ENCODE results near the gene ABLIM2.
"Not testable (repeated sequence)": the region's sequence is repeated elsewhere in the genome, so short reads cannot be mapped to it uniquely, and the experiment has no call there.

The ABLIM2 gene

GRCh38 chr4:7950301-7951092, 208.1 kb downstream of the ABLIM2 start:
- FAIRE-seq = no peak

DNA sequence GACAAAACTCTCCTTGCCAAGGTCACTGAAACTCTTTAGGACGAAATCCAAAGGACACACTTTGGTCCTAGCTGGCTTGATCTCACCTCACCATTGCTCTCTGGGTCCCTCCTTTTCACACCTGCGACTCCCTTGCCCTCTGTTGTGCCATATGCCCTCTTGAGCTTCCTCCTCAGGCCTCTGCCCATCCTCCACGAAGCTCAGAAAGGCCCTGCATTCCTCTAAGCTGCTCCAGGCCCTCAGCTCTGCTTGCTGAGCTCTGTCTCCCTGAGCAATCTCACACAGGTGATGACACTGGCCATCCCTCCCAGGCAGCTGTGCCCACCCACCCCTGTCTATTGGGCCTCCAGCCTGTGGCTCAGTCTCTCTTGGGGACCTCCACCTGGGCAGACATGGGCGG, 208.9 kb downstream of the ABLIM2 start:
- no peak for FAIRE-seq

DNA sequence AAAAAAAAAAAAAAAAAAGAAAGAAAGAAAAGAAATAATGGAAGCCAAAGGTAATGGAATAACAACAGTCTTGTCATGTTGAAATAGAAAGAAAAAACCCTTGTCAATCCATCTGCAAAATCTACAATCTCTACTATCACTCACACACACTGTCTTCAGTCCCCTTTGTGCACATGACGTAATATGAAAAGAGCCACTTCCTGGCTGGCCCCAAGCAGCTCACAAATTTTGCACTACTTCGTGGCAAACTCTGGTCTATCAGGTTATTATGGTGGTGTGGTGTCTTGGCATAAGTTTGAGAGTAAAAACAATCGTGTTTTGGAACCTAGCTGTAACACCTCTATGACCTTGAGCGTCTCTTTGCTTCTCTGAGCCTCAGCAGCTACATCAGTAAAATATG, 210.7 kb downstream of the ABLIM2 start:
- no peak for FAIRE-seq

GRCh38 chr4:7945709-7946380, 212.8 kb downstream of the ABLIM2 start:
- no peak for FAIRE-seq

DNA sequence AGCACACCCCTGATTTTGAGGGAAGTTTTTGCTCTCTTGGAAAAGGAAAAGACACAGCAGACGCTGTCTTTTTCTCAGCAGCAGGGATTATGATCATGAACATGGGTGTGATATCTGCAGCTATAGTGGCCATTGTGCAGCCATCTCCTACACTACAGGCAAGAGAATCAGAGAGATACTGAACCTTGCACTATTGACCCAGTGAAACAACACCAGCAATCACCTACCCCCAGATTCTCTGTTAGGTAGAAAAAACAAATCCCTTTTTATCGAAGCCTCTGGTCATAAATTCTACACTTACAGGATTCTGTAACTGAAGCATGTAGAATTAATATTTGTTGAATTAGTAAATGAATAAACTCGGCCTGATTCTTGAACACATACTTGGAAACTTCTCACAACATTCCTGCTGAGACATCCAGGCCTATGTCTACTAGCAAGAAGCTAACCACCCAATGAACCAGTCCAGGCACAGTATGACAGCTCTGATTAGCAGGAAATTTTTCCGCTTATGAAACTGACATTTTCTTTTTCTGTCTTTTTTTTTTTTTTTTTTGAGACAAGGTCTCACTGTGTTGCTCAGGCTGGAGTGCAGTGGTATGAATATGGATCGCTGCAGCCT, 213.9 kb downstream of the ABLIM2 start:
- FAIRE-seq = no peak

- not testable (repeated sequence) for FAIRE-seq
These were observed 214.9 kb downstream of the ABLIM2 start for GRCh38 chr4:7943688-7944087.

- FAIRE-seq = no peak
These were observed 215.4 kb downstream of the ABLIM2 start for GRCh38 chr4:7943211-7943610.

- FAIRE-seq = no peak
These were observed 216.6 kb downstream of the ABLIM2 start for GRCh38 chr4:7941965-7942496.

GRCh38 chr4:7941111-7941964, 217.3 kb downstream of the ABLIM2 start:
- FAIRE-seq = no peak

GRCh38 chr4:7939377-7940108, 219.1 kb downstream of the ABLIM2 start, which contains the start of gene AFAP1:
TSS of gene AFAP1 (minus strand) at chr4:7939861. CDS start at chr4:7872078, 67,783 bp downstream.
- FAIRE-seq = no peak

DNA sequence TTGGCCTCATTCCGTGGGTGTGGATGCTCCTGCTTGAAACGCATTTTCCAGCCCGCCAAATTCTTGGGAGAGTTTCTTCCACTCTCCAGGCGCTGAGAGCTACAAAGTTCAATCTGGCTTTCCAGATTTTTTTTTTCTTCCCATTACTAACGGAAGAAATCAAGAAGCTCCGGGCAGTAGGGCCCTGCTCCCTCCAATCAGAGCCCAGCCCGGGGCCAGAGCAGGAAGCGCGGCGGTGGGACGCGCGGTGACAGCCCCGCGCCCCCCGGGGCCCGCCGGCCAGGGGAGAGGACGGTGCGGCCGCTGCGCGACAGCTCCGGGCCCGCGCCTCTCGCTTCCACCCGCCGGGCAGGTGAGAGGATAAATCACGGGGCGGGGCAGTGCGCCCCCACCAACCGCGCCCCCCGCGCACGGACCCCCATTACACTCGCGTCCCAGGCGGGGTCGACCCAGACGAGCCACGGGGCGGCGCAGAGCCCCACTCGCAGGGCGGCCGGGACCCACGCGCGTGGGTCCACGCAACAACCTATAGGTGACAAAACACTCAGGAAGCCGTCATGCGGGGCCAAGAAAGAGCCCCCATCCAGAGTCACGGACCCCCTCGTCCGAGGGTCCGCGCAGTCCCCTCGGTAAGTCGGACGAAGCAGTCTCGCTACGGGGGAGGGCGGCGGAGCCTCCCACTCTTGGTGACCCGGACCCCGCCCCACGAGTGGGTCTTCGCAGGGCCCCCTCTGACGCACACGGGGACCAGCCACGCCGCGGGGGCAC, 219.8 kb downstream of the ABLIM2 start:
- no peak for FAIRE-seq

DNA sequence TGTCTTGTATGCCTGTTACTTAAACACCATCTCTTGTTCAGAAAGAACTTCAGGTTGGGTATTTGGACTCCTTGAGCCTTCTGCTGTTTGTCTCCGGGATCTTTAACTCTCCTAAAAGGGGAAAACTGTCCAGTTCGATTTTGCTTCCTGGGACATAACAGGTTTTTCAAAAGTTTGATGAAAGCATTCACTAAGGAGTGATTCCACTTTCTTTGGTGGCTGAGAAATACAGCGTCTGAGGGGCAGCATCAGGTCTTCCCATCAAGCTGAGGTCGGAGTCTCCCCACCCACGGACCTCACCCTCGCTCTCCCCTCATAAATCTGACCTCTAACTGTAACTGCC, 220.4 kb downstream of the ABLIM2 start:
- no peak for FAIRE-seq

GRCh38 chr4:7937006-7937405, 221.6 kb downstream of the ABLIM2 start:
- FAIRE-seq = no peak

DNA sequence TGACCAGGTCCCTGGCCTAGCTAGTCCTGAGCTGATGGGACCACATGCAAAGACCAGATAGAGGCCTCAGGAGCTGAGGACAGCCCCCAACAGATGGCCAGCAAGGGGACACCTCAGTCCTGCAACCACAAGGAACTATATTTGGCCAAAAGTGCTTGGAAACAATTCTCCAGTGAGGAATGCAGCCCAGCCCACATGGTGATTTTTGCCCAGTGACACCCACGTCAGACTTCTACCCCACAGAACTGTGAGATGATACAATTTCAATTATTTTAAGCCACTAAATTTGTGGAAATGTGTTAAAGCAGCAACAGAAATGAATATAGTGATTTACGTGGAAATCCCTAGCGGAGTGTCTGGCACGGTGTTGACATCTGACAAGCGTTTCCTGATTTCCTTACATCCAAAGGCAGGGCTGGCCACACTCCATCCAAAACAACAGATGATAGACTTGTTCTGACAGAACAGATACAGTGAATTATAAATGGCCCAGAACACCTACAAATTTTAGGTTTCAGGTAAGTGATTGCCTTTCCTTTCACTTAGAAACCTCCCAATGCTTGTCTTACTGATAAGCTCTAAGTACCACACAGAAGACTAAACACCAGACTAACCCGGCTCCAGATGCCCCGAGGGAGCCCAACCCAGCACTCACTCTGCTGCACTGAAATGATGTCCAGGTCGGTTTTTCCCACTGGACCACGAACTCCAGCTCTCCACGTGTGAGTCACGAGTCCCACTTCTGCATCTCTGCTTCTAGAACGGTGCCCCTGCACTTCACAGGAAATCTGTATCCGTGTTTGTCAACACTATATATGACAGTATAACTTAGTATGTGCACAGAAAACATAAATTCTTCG, 224.7 kb downstream of the ABLIM2 start:
- no peak for FAIRE-seq

GRCh38 chr4:7932287-7932686, 226.3 kb downstream of the ABLIM2 start:
- FAIRE-seq = no peak

- FAIRE-seq = no peak
These were observed 229.3 kb downstream of the ABLIM2 start for GRCh38 chr4:7929118-7929951.

- FAIRE-seq = no peak
These were observed 229.9 kb downstream of the ABLIM2 start for GRCh38 chr4:7928711-7929110.

DNA sequence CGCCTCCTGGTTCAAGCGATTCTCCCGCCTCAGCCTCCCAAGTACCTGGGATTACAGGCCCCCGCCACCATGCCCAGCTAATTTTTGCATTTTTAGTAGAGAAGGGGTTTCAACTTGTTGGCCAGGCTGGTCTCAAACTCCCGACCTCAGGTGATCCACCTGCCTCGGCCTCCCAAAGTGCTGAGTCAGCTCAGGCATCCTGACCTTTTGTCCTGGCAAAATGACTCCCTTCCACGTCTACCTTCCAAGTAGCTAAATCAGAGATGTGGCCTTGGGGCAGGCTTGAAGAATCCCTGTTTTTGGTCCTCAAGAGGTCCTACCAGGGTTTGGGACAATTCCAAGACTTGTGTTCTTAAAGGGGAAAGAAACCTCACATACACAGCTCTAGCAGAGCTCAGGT, 231.8 kb downstream of the ABLIM2 start:
- no peak for FAIRE-seq

- no peak for FAIRE-seq
These were observed 234.0 kb downstream of the ABLIM2 start for GRCh38 chr4:7924570-7924969.
